Body of pancreas (tissue), 4 donors: ENCODE measurements around the gene FER.

Source experiments
- CTCF ChIP-seq, 7 experiments: fragments of 450-650 bp in 4 of 7; fragments of 200-600 bp in 3 of 7; sonication (generic) in 3 of 7; IDR thresholded peaks; one replicate each; pipeline ENCODE4 v1.5.1; 2016 to 2019; ENCODE audit warnings: antibody characterized with exemption in 7 of 7
- POLR2A ChIP-seq, 3 donors: fragments of 450-650 bp; IDR thresholded peaks; one replicate each; pipeline ENCODE4 v1.6.1; 2016; ENCODE audit warnings: antibody characterized with exemption in 3 of 3, mild to moderate bottlenecking in 2 of 3

GRCh38 chr5:108765647-108766046 lies 17.9 kb downstream of the FER start:
- no peak for TF ChIP-seq CTCF (IDR thresholded peaks at IDR 0.05)
- no peak for TF ChIP-seq POLR2A (IDR thresholded peaks at IDR 0.05)
